PFSK-1 (cell line): ENCODE measurements around the gene WDR33.

Experiments
- POLR2AphosphoS5 ChIP-seq: IDR thresholded peaks from 2 replicates; pipeline ENCODE4 v1.6.1; 2012; ENCODE audit warnings: low read depth, mild to moderate bottlenecking, control low read depth, low read length, moderate library complexity
- TAF1 ChIP-seq: IDR thresholded peaks from 2 replicates; pipeline ENCODE4 v1.6.1; 2012; ENCODE audit warnings: low read length, control low read depth, borderline replicate concordance; ENCODE audit not compliant: insufficient read depth
- TF ChIP-seq, protein P1 (sequence below), 2 experiments: IDR thresholded peaks; 2 replicates each; pipeline versions ENCODE4 v1.6.1 to v1.8.0; 2011 to 2012; ENCODE audit warnings: low read depth in 2 of 2, low read length in 2 of 2, control low read depth in 1 of 2, inconsistent platforms in 1 of 2, mild to moderate bottlenecking in 1 of 2, moderate library complexity in 1 of 2; ENCODE audit not compliant: insufficient read depth in 1 of 2

DNA sequence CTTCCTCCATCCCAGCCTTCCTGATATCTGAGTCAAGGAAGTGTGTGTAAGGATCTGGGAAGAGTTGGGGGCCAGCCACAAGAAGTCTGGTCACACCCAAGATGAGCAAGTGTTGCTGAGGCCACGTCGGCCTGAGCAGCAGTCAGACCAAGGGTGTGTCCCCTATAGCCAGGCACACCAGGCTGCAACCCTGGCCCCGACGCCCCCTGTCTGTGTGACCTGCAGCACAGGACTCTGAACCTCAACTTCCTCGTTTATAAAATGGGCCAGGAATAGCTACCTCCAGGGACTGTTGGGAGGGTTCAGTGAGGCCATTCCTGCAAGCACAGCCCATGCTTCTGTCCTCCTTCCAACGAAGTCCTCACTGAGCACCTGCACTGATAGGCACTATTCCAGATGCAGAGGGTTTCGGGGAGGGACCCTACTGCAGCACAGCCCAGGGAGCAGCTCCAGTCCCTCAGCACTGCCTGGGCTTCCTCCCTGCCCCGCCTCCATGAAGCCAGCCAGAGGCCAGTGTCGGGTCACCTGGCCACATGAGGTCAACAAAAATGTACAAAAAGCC lies 148.9 kb downstream of the WDR33 start:
- TF ChIP-seq, protein P1, sequence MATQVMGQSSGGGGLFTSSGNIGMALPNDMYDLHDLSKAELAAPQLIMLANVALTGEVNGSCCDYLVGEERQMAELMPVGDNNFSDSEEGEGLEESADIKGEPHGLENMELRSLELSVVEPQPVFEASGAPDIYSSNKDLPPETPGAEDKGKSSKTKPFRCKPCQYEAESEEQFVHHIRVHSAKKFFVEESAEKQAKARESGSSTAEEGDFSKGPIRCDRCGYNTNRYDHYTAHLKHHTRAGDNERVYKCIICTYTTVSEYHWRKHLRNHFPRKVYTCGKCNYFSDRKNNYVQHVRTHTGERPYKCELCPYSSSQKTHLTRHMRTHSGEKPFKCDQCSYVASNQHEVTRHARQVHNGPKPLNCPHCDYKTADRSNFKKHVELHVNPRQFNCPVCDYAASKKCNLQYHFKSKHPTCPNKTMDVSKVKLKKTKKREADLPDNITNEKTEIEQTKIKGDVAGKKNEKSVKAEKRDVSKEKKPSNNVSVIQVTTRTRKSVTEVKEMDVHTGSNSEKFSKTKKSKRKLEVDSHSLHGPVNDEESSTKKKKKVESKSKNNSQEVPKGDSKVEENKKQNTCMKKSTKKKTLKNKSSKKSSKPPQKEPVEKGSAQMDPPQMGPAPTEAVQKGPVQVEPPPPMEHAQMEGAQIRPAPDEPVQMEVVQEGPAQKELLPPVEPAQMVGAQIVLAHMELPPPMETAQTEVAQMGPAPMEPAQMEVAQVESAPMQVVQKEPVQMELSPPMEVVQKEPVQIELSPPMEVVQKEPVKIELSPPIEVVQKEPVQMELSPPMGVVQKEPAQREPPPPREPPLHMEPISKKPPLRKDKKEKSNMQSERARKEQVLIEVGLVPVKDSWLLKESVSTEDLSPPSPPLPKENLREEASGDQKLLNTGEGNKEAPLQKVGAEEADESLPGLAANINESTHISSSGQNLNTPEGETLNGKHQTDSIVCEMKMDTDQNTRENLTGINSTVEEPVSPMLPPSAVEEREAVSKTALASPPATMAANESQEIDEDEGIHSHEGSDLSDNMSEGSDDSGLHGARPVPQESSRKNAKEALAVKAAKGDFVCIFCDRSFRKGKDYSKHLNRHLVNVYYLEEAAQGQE (IDR thresholded peaks at IDR 0.05; ENCODE audit: insufficient read depth in 1 of 2, low read depth in 2 of 2, low read length in 2 of 2), result no peak
- TF ChIP-seq POLR2AphosphoS5, result no peak
- TF ChIP-seq TAF1, result no peak
